GM19238 (cell line): ENCODE results near the gene PJA2.
"Not testable (repeated sequence)": the region's sequence is repeated elsewhere in the genome, so short reads cannot be mapped to it uniquely, and the experiment has no call there.

Source experiments
- DNase-seq: peaks from one replicate; pipeline ENCODE4 v3.0.0; 2011; ENCODE audit warnings: low spot score; ENCODE audit not compliant: insufficient read length

PJA2 gene

GRCh38 chr5:109409844-109410388 is at the start of gene PJA2:
PJA2 (minus strand) TSS chr5:109409974; CDS start chr5:109383433, 26,541 bp downstream.
- DNase-seq, result peak; percentile 75

GRCh38 chr5:109455598-109456096 is 45.9 kb upstream of the PJA2 start:
- no peak for DNase-seq

GRCh38 chr5:109454731-109455505 is 45.1 kb upstream of the PJA2 start:
- no peak for DNase-seq

- DNase-seq, result no peak
These were observed 43.5 kb upstream of the PJA2 start for GRCh38 chr5:109453251-109453650.

GRCh38 chr5:109452661-109453060 is 42.9 kb upstream of the PJA2 start:
- DNase-seq, result no peak

GRCh38 chr5:109451146-109451545 is 41.4 kb upstream of the PJA2 start:
- DNase-seq, result no peak

GRCh38 chr5:109450129-109450877 is 40.5 kb upstream of the PJA2 start:
- no peak for DNase-seq

GRCh38 chr5:109448838-109449237 is 39.1 kb upstream of the PJA2 start:
- DNase-seq, result no peak

- DNase-seq, result no peak
These were observed 29.8 kb upstream of the PJA2 start for GRCh38 chr5:109439590-109439989.

GRCh38 chr5:109426075-109426474 is 16.3 kb upstream of the PJA2 start:
- DNase-seq, result no peak

- DNase-seq, result not testable (repeated sequence)
These were observed 15.7 kb upstream of the PJA2 start for GRCh38 chr5:109425521-109425920.

GRCh38 chr5:109421956-109422355 is 12.2 kb upstream of the PJA2 start:
- no peak for DNase-seq

- DNase-seq, result no peak
These were observed 9.1 kb upstream of the PJA2 start for GRCh38 chr5:109418712-109419352.

- no peak for DNase-seq
These were observed 7.1 kb upstream of the PJA2 start for GRCh38 chr5:109416882-109417281.

GRCh38 chr5:109413921-109414461 is 4.2 kb upstream of the PJA2 start:
- DNase-seq, result not testable (repeated sequence)

GRCh38 chr5:109413458-109413857 is 3.7 kb upstream of the PJA2 start:
- DNase-seq, result no peak

GRCh38 chr5:109412981-109413402 is 3.2 kb upstream of the PJA2 start:
- no peak for DNase-seq

- no peak for DNase-seq
These were observed 1.9 kb upstream of the PJA2 start for GRCh38 chr5:109411627-109412026.

GRCh38 chr5:109411149-109411514 is 1.4 kb upstream of the PJA2 start:
- no peak for DNase-seq

GRCh38 chr5:109410389-109411148 is 795 bp upstream of the PJA2 start:
- DNase-seq, result no peak
